Psoas muscle (tissue), 8 donors: ENCODE data around the gene ENTPD6. TPM values are rescaled to one million over a fixed set of nuclear protein-coding genes. Genes with fewer than 3 reads are reported as not detected.
"Not testable (repeated sequence)": the region's sequence is repeated elsewhere in the genome, so short reads cannot be mapped to it uniquely, and the experiment has no call there.

Experiments used
- ATAC-seq, 4 donors: fragments of 200-7000 bp; cut with Tn5 transposase; one replicate each; pipeline ENCODE4 v1.9.1; 2020; ENCODE audit warnings: moderate library complexity in 3 of 4, mild to moderate bottlenecking in 2 of 4
- DNase-seq, 2 donors: peaks; one replicate each; pipeline ENCODE4 v3.0.0-alpha.2; 2020
- H3K27ac ChIP-seq: fragments of 200-600 bp; one replicate; pipeline ENCODE4 v1.8.0; 2022
- H3K27me3 ChIP-seq, 3 donors: fragments of 200-600 bp in 1 of 3; one replicate each; pipeline versions ENCODE4 v1.6.1 to v1.8.0; 2013 to 2022; ENCODE audit warnings: low read length in 2 of 3, mild to moderate bottlenecking in 2 of 3, moderate library complexity in 1 of 3; ENCODE audit not compliant: insufficient read depth in 3 of 3
- H3K36me3 ChIP-seq, 2 donors: fragments of 200-600 bp in 1 of 2; one replicate each; pipeline versions ENCODE4 v1.6.1 to v1.8.0; 2013 to 2022; ENCODE audit warnings: low read depth in 1 of 2, mild to moderate bottlenecking in 1 of 2, moderate library complexity in 1 of 2; ENCODE audit not compliant: insufficient read depth in 1 of 2
- H3K4me1 ChIP-seq: fragments of 200-600 bp; one replicate; pipeline ENCODE4 v1.8.0; 2022
- H3K4me3 ChIP-seq: fragments of 200-600 bp; one replicate; pipeline ENCODE4 v1.8.0; 2022; ENCODE audit warnings: mild to moderate bottlenecking
- H3K9me3 ChIP-seq: fragments of 200-600 bp; one replicate; pipeline ENCODE4 v1.8.0; 2022
- CTCF ChIP-seq: fragments of 200-600 bp; IDR thresholded peaks from one replicate; pipeline ENCODE4 v1.8.0; 2022; ENCODE audit warnings: antibody characterized with exemption
- WGBS, 3 donors: extraction: QIAGEN DNeasy Blood & Tissue Kit; methylation state at CpG; one replicate each; pipeline versions ENCODE4 v1.1.6 to v1.1.7; 2013; 5-methylcytosine and 5-hydroxymethylcytosine counted together
- intact Hi-C, 2 donors: fragments of 100-400 bp; cut with DNase I; formaldehyde crosslinking; loops; one replicate each; pipeline versions ENCODE4 v1.11.0 to v1.14.2; 2022
- polyA plus RNA-seq, 3 donors: library from polyadenylated mRNA; stranded (reverse); fragments of 200-250 nt; gene quantifications; one replicate each; pipeline ENCODE4 v1.2.3, GENCODE V29; 2013
- total RNA-seq, 4 donors: library from RNA; stranded (reverse); fragmentation: NEBNext Ultra II Directional in 2 of 4; extraction: Animal tissue kit (Norgen Biotek cat#: 25700) in 2 of 4; gene quantifications; one replicate each; pipeline versions ENCODE4 v1.2.1 to v1.2.4, GENCODE V29; 2021 to 2023
- donor health status: healthy with polysubstance abuse.
- donor health status: DM: no; HTN: no; CAD: no; lungs with moderate emphysema.
- donor health status: Bipolar disorder and iron deficiency.
- donor health status: healthy.
- donor health status: DM: yes; HTN: yes; CAD: no.
- donor health status: DM: no; HTN: no; CAD: no.
- donor health status: DM: no; HTN: no; CAD: no.
- donor health status: DM: yes; HTN: yes; CAD: no.

ENTPD6 gene
- total and polyA plus RNA-seq, 7 donors = 28.7 to 65.3 (median 38.9) TPM

GRCh38 chr20:25258476-25258805 lies 62.9 kb downstream of the ENTPD6 start:
- no peaks in the 10 kb centered on the region for H3K27me3 ChIP-seq
- H3K36me3 ChIP-seq = peaks cover 0 to 22% of the 10 kb centered on the region in 2 donors
- no peak for ATAC-seq
- no peaks in the 10 kb centered on the region for H3K9me3 ChIP-seq
- WGBS, 3 donors = 76 to 90% (median 82%) methylated on average over 8 of the region's 8 CpGs
- peaks cover 20% of the 10 kb centered on the region for H3K4me1 ChIP-seq
- H3K27ac ChIP-seq = no peak overlapping the region
- intact Hi-C loops = loop anchor here in 1 of 2 donors (10.0 kb wide), 1 partner anchor 436 kb away; the partner anchor contains the start of gene ZNF337
- peak in 1 of 2 donors; percentile 33 for DNase-seq
- H3K4me3 ChIP-seq = no peak overlapping the region
- TF ChIP-seq CTCF = no peak

- Histone ChIP-seq H3K4me1 (peaks cover 20% of the 10 kb centered on the region), H3K27ac (no peak overlapping the region), H3K4me3 (no peak overlapping the region), H3K9me3 (no peaks in the 10 kb centered on the region), H3K36me3 (peaks cover 0 to 22% of the 10 kb centered on the region in 2 donors), H3K27me3 (no peaks in the 10 kb centered on the region)
- TF ChIP-seq CTCF = no peak
- DNase-seq (no peak), ATAC-seq (no peak)
- intact Hi-C loops = loop anchor here in 1 of 2 donors (10.0 kb wide), 1 partner anchor 436 kb away; the partner anchor contains the start of gene ZNF337
- 79 to 91% (median 87%) methylated on average over 4 of the region's 4 CpGs for WGBS, 3 donors
Measured at GRCh38 chr20:25258828-25259227, 63.3 kb downstream of the ENTPD6 start.

- no peak overlapping the region for H3K4me3 ChIP-seq
- no peak overlapping the region for H3K27ac ChIP-seq
- DNase-seq (no peak), ATAC-seq (no peak)
- H3K27me3 ChIP-seq = no peaks in the 10 kb centered on the region
- peaks cover 0 to 22% of the 10 kb centered on the region in 2 donors for H3K36me3 ChIP-seq
- H3K4me1 ChIP-seq = peaks cover 20% of the 10 kb centered on the region
- no peak for TF ChIP-seq CTCF
- 88 to 97% (median 93%) methylated on average over 12 of the region's 12 CpGs for WGBS, 3 donors
- H3K9me3 ChIP-seq = no peaks in the 10 kb centered on the region
- intact Hi-C loops = loop anchor here in 1 of 2 donors (10.0 kb wide), 1 partner anchor 435 kb away; the partner anchor contains the start of gene ZNF337
Measured at GRCh38 chr20:25259358-25259757, 63.8 kb downstream of the ENTPD6 start.

GRCh38 chr20:25259788-25260254 lies 64.3 kb downstream of the ENTPD6 start:
- Histone ChIP-seq H3K36me3 (peaks cover 0 to 22% of the 10 kb centered on the region in 2 donors), H3K4me1 (peaks cover 20% of the 10 kb centered on the region)

GRCh38 chr20:25260770-25261437 lies 65.4 kb downstream of the ENTPD6 start:
- H3K27ac ChIP-seq, H3K27me3 ChIP-seq, H3K4me3 ChIP-seq, ATAC-seq, intact Hi-C loops, H3K9me3 ChIP-seq: not testable (repeated sequence)
- H3K36me3 ChIP-seq = peaks cover 0 to 22% of the 10 kb centered on the region in 2 donors
- 88 to 97% (median 94%) methylated on average over 16 of the region's 16 CpGs for WGBS, 3 donors
- H3K4me1 ChIP-seq = peaks cover 11% of the 10 kb centered on the region
- peak in 1 of 2 donors; percentile 32 for DNase-seq

More at GRCh38 chr20:25259788-25260254, 64.3 kb downstream of the ENTPD6 start:
- DNase-seq (no peak), ATAC-seq (no peak)
- Histone ChIP-seq H3K27me3 (no peaks in the 10 kb centered on the region), H3K9me3 (no peaks in the 10 kb centered on the region), H3K27ac (no peak overlapping the region), H3K4me3 (no peak overlapping the region)
- intact Hi-C loops = loop anchor here in 1 of 2 donors (10.0 kb wide), 1 partner anchor 435 kb away; the partner anchor contains the start of gene ZNF337
- no peak for TF ChIP-seq CTCF
- WGBS, 3 donors = 94 to 98% (median 97%) methylated on average over 9 of the region's 9 CpGs
